OCI-LY7 (cell line): ENCODE results near the gene ZG16B. TPM values are rescaled to one million over a fixed set of nuclear protein-coding genes. Genes with fewer than 3 reads are reported as not detected.

Experiments used
- BruUV-seq: library from RNA; stranded (reverse); fragments of 400-500 nt; replicated peaks from 2 replicates; lab custom pipeline; 2021; lab: Mats Ljungman, UMichigan
- CTCF ChIA-PET: fragments of 300-600 bp; sonication (Branson Sonifier 250); formaldehyde crosslinking; loops from one replicate; lab custom pipeline; 2022; ENCODE audit warnings: antibody characterized with exemption; ENCODE audit not compliant: unreplicated experiment; lab: Charles Lee
- POLR2A ChIA-PET: fragments of 300-600 bp; sonication (Branson Sonifier 250); formaldehyde crosslinking; loops from one replicate; lab custom pipeline; 2022; ENCODE audit warnings: antibody characterized with exemption; lab: Charles Lee
- DNase-seq: peaks from one replicate; pipeline ENCODE4 v3.0.0-alpha.2; 2015; ENCODE audit warnings: low spot score
- H2AFZ ChIP-seq: fragments of 200-600 bp; sonication (generic), shearing (Covaris generic); 2 replicates; pipeline ENCODE4 v1.6.1; 2014; ENCODE audit warnings: mild to moderate bottlenecking, antibody characterized with exemption, low read length, moderate library complexity
- H3K27ac ChIP-seq: fragments of 200-600 bp; sonication (generic); 2 replicates; pipeline ENCODE4 v1.5.1; 2014; ENCODE audit warnings: mixed run types, low read depth, mild to moderate bottlenecking, moderate library complexity, low read length, inconsistent platforms; ENCODE audit not compliant: poor library complexity, severe bottlenecking
- H3K36me3 ChIP-seq: fragments of 200-600 bp; sonication (generic); 2 replicates; pipeline ENCODE4 v1.6.1; 2014; ENCODE audit warnings: mild to moderate bottlenecking, antibody characterized with exemption, low read length, moderate library complexity, mixed read lengths; ENCODE audit not compliant: insufficient read depth
- H3K4me1 ChIP-seq: fragments of 200-600 bp; sonication (generic); 2 replicates; pipeline ENCODE4 v1.5.1; 2014; ENCODE audit warnings: mild to moderate bottlenecking, low read length; ENCODE audit not compliant: insufficient read depth, poor library complexity, severe bottlenecking
- H3K4me2 ChIP-seq: fragments of 200-600 bp; sonication (generic); 2 replicates; pipeline ENCODE4 v1.6.1; 2014; ENCODE audit warnings: mild to moderate bottlenecking, low read length
- H3K4me3 ChIP-seq: fragments of 200-600 bp; sonication (generic); 2 replicates; pipeline ENCODE4 v1.5.1; 2014; ENCODE audit warnings: mild to moderate bottlenecking, low read depth, low read length; ENCODE audit not compliant: poor library complexity, severe bottlenecking
- H3K79me2 ChIP-seq: fragments of 200-600 bp; sonication (generic); 2 replicates; pipeline ENCODE4 v1.6.1; 2016; ENCODE audit warnings: low read depth, mild to moderate bottlenecking, low read length, moderate library complexity, mixed read lengths; ENCODE audit not compliant: insufficient read depth
- H3K9me2 ChIP-seq: fragments of 200-600 bp; sonication (generic); 2 replicates; pipeline ENCODE4 v1.6.1; 2016; ENCODE audit warnings: mild to moderate bottlenecking, low read length, mixed read lengths; ENCODE audit not compliant: insufficient read depth
- H3K9me3 ChIP-seq: fragments of 200-600 bp; sonication (generic); 2 replicates; pipeline ENCODE4 v1.6.1; 2014; ENCODE audit warnings: mild to moderate bottlenecking, mixed run types, low read length, mixed read lengths
- H4K20me1 ChIP-seq: fragments of 200-600 bp; sonication (generic); 2 replicates; pipeline ENCODE4 v1.6.1; 2014; ENCODE audit warnings: mild to moderate bottlenecking, antibody characterized with exemption, low read length, moderate library complexity, mixed read lengths; ENCODE audit not compliant: insufficient read depth
- EZH2phosphoT487 ChIP-seq: fragments of 200-600 bp; sonication (generic); IDR thresholded peaks from 2 replicates; pipeline ENCODE4 v1.6.1; 2018; ENCODE audit warnings: low read depth, borderline replicate concordance, mild to moderate bottlenecking, mixed run types, antibody characterized with exemption, low read length, moderate library complexity, mixed read lengths
- intact Hi-C: fragments of 100-400 bp; cut with micrococcal nuclease; formaldehyde crosslinking; loops from one replicate; pipeline ENCODE4 v1.10.0; 2022; ENCODE audit not compliant: unreplicated experiment
- total RNA-seq, 2 experiments: library from RNA; depleted of rRNA in 1 of 2; stranded (reverse); fragments of >200 nt in 1 of 2; shearing (Covaris generic) in 1 of 2; gene quantifications; 2 replicates each; pipeline ENCODE4 v1.2.3, GENCODE V29; 2014 to 2022
- TF ChIP-seq, protein P1 (sequence below): fragments of 200-600 bp; sonication (generic); conservative IDR thresholded peaks from 2 replicates; pipeline ENCODE4 v1.5.1; 2014; ENCODE audit warnings: mild to moderate bottlenecking, antibody characterized with exemption, low read length, moderate library complexity, mixed read lengths

Gene ZG16B
- total RNA-seq, 2 experiments from 2014 or later = 2.5 to 4.0 TPM

- BruUV-seq = no TSS peak
- no peaks in the 10 kb centered on the region for H3K9me3 ChIP-seq
- ChIA-PET POLR2A (no interaction called here), CTCF (interaction anchor here (1.2 kb wide), 1 partner anchor 9 kb away, joined by 3 read pairs; no protein-coding TSS in a partner anchor)
- no peak overlapping the region for H3K4me3 ChIP-seq
- peaks cover 6% of the 10 kb centered on the region for H3K4me1 ChIP-seq
- DNase-seq = no peak
- no peaks in the 10 kb centered on the region for H3K36me3 ChIP-seq
- H3K79me2 ChIP-seq = peaks cover 6% of the 10 kb centered on the region; the same call in 1 of the 2 replicates
- no peaks in the 10 kb centered on the region for H4K20me1 ChIP-seq
- no peaks in the 10 kb centered on the region for H3K9me2 ChIP-seq
- no peak overlapping the region for H2AFZ ChIP-seq
- TF ChIP-seq, protein P1, sequence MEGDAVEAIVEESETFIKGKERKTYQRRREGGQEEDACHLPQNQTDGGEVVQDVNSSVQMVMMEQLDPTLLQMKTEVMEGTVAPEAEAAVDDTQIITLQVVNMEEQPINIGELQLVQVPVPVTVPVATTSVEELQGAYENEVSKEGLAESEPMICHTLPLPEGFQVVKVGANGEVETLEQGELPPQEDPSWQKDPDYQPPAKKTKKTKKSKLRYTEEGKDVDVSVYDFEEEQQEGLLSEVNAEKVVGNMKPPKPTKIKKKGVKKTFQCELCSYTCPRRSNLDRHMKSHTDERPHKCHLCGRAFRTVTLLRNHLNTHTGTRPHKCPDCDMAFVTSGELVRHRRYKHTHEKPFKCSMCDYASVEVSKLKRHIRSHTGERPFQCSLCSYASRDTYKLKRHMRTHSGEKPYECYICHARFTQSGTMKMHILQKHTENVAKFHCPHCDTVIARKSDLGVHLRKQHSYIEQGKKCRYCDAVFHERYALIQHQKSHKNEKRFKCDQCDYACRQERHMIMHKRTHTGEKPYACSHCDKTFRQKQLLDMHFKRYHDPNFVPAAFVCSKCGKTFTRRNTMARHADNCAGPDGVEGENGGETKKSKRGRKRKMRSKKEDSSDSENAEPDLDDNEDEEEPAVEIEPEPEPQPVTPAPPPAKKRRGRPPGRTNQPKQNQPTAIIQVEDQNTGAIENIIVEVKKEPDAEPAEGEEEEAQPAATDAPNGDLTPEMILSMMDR = no peak
- TF ChIP-seq EZH2phosphoT487 = no peak
- H3K27ac ChIP-seq = no peak overlapping the region
- intact Hi-C loops = no loop called here
- no peak overlapping the region for H3K4me2 ChIP-seq
Measured at GRCh38 chr16:2822496-2822895, 7.6 kb upstream of the ZG16B start.

- Histone ChIP-seq H3K9me2 (no peaks in the 10 kb centered on the region), H3K9me3 (no peaks in the 10 kb centered on the region), H3K27ac (no peak overlapping the region), H3K4me3 (no peak overlapping the region), H3K36me3 (no peaks in the 10 kb centered on the region), H3K4me2 (no peak overlapping the region), H3K4me1 (no peaks in the 10 kb centered on the region), H2AFZ (no peak overlapping the region), H4K20me1 (no peaks in the 10 kb centered on the region), H3K79me2 (no peaks in the 10 kb centered on the region)
- ChIA-PET CTCF (no interaction called here), POLR2A (interaction anchor here (0.6 kb wide), 1 partner anchor 10 kb away, joined by 7 read pairs; no protein-coding TSS in a partner anchor)
- BruUV-seq = no TSS peak
- TF ChIP-seq EZH2phosphoT487 = no peak
- TF ChIP-seq, protein P1 = no peak
- no peak for DNase-seq
- intact Hi-C loops = no loop called here
Measured at GRCh38 chr16:2824626-2825025, 5.5 kb upstream of the ZG16B start.

- ChIA-PET POLR2A (no interaction called here), CTCF (no interaction called here)
- Histone ChIP-seq H3K4me2 (no peak overlapping the region), H3K9me3 (no peaks in the 10 kb centered on the region), H3K27ac (no peak overlapping the region), H3K36me3 (no peaks in the 10 kb centered on the region), H3K4me3 (no peak overlapping the region), H3K79me2 (no peaks in the 10 kb centered on the region), H3K4me1 (no peaks in the 10 kb centered on the region), H4K20me1 (no peaks in the 10 kb centered on the region), H2AFZ (no peak overlapping the region), H3K9me2 (no peaks in the 10 kb centered on the region)
- no peak for TF ChIP-seq EZH2phosphoT487
- TF ChIP-seq, protein P1 = no peak
- intact Hi-C loops = no loop called here
- no TSS peak for BruUV-seq
- no peak for DNase-seq
Measured at GRCh38 chr16:2825049-2825742, 4.9 kb upstream of the ZG16B start.
